Stimulated activated CD8-positive, alpha-beta memory T cell treated with anti-CD3 and anti-CD28 coated beads, Interleukin-12 subunit alpha, Interleukin-12 subunit beta, amount 100 ng/mL, for 4 hours (primary cell): Measurements from ENCODE around the gene HIPK4.
"Not testable (repeated sequence)": the region's sequence is repeated elsewhere in the genome, so short reads cannot be mapped to it uniquely, and the experiment has no call there.

Experiments used
- DNase-seq: peaks from one replicate; pipeline ENCODE4 v3.0.0-alpha.2; 2020; ENCODE audit warnings: low read depth

HIPK4 gene

GRCh38 chr19:40417643-40417981 is 27.6 kb upstream of the HIPK4 start:
- no peak for DNase-seq

DNA sequence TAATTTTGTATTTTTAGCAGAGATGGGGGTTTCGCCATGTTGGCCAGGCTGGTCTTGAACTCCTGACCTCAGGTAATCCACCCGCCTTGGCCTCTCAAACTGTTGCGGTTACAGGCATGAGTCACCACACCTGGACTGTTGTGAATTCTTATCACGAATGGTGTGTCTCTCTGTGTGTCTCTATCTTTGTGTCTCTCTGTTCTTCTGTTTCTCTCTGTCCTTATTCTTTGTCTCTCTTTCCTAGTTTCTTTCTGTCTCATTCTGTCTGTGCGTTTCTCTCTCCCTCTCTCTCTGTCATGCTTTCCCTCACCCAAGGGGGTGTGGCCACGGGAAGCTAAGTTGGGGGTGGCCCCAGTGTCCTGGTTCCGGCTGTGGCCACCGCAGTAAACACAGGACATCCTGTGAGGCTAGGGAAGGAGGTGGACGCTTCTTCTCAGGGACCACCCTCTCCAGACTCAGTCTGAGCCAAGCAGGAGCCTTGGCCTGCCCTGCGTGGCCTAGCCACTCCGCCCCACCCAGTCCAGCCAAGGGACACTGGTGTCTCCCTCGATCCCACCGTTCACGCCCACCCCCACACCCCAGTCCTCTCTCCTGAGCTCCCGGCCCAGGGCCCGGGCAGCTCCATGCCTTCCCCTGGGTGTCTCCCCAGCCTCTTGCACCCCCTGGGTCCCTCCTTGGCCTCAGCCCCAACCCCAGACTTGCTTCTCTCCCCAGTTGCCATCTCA is 27.1 kb upstream of the HIPK4 start:
- no peak for DNase-seq

DNA sequence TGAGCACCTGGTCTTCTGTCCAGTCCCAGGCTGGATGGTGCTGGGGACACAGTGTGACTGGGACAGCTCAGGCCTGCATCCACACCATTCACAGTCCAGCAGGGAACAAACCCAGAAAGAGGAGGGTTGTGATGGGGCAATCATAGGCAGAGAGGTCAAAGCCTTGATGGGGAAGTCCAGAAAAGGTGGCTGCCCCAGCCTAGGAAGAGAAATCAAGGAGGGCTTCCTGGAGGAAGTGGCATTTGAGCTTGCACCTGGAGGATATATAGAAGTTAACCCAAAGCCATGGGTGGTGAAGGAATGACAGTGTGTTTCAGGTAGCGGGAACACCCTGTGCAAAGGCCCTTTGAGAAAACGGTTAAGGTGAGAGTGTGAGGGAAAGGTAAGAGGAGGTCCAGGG is 25.8 kb upstream of the HIPK4 start:
- DNase-seq, result no peak

- DNase-seq, result no peak
Observed at GRCh38 chr19:40414542-40415535, 24.9 kb upstream of the HIPK4 start.

DNA sequence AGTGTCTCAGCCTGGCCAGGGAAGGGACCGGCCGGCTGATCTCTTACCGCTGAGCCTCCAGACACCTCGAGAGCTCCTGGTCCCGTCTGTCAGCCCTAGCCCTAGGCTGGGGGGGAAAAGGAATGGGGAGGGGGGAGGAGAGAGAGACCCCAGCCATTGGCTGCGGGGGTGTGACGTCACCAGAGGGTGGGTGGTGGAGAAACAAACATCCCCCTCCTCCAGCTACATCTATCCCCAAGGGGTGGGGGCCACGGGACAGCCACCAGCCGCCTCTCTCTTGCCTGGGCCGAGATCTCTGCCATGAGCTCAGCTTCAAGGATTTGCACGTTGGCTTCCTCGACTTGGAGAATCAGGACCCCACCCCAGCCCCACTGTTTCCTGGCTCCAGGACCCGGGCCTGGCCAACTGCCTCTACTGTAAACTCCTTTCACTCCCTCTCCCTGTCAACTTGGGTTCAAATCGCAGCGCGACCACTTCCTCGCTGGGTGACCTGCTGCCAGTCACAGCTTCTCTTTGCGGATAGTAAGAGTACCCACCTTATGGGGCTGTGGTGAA is 23.4 kb upstream of the HIPK4 start, which contains the start of gene PRX:
PRX (minus strand) TSS at position 88 of the 555 bp plus-strand sequence. CDS start 5,446 bp downstream, outside the sequence.
- no peak for DNase-seq

DNA sequence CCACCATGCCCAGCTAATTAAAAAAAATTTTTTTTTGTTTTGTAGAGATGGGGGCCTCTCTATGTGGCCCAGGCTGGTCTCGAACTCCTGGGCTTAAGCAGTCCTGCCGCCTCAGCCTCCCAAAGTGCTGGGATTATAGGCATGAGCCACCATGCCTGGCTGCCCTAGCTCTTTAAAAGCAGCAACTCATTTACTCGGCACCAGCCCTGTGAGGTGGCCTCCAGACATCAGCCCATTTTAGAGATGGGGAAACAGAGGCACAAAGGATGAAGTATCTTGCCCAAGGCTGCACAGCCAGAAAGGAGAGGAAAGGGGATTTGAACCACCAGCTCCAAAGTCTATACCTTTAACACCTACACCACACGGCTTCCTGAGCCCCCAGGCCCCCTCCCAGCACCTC is 22.9 kb upstream of the HIPK4 start:
- no peak for DNase-seq

- no peak for DNase-seq
Observed at GRCh38 chr19:40411958-40412499, 22.0 kb upstream of the HIPK4 start.

GRCh38 chr19:40411125-40411842 is 21.3 kb upstream of the HIPK4 start:
- DNase-seq, result no peak

- no peak for DNase-seq
Observed at GRCh38 chr19:40410030-40410389, 20.0 kb upstream of the HIPK4 start.

DNA sequence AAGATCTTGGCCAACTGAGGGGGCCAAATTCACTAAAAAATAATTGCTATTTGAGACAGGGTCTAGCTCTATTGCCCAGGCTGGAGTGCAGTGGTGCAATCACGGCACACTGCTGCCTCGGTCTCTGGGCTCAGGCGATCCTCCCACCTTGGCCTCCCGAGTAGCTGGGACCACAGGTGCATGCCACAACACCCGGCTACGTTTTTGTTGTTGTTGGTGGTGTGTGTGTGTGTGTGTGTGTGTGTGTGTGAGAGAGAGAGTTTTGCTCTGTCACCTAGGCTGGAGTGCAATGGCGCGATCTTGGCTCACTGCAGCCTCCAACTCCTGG is 18.6 kb upstream of the HIPK4 start:
- not testable (repeated sequence) for DNase-seq

DNA sequence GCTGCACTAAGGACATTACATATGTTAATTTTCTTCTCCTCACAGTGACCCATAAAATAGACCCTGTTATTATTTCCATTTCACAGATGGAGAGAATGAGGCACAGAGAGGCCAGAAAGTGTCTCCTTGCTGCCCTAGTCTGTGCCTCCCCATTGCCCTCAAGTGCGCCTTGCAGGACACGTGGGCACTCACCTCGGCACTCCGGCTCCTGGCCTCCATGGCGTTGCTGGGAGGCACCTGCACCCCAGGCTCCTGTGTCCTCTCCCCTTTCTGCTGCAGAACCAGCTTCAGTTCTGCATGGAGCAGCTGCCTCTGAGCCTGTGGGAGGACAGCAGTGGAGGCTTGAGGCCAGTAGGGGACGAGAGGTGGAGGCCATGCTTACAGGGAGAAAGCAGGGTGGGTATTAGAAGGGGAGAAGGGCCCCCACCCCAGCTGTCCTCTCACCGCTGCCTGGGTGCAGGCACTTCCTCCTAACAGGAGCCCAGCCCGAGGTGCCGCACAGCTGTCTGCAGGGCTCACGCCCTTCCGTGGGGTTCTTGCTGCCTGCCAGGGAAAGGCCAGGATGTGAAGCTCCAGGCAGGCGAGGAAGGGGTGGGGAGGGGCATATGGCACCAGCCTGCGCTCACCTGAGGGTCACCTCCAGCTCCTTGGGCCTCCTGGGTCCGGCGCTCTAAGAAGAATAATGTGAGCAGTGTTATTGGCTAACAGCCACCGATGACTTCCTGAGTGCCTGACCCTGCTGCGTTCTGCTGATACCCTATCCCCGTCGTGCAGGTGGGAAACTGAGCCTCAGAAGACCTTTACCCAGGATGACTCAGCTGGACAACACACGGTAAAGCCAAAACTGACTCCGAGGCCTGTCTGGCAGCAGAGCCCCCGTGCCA is 18.0 kb upstream of the HIPK4 start:
- DNase-seq, result no peak

DNA sequence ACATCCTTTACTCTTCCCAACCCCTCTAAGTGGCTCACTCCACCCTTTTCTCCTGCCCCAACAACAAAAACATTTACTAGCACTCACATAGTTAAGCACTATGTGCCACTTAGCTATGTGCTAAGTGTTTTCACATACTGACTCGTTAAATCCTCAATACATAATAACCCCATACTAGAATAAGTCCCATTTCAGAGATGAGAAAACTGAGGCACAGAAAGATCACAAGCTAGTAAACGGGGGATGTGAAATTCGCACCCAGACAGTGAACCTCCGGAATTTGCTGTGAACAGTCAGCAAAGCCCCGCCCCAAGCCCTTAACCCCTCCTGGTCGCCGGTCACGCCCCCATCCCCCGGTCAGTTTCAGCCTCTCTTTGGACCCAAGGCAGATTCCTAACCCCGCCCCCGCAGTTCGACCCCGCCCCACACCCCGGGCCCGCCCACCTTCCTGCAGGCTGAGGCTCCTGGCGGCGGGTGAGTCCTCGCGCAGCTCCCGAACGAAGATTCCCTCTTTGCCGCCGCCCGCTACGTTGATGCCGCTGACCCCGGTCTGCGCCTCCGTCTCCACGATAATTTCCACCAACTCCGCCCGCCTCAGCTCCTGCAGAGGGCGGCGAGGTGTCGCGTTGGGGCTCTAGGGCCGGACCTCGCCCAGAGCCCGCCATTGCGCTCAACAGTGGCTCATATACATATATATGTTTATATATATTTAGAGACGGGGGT is 13.4 kb upstream of the HIPK4 start:
- DNase-seq, result peak; percentile 64

GRCh38 chr19:40400559-40400958 is 10.6 kb upstream of the HIPK4 start:
- no peak for DNase-seq

- peak; percentile 13 for DNase-seq
Observed at GRCh38 chr19:40398417-40399131, 8.6 kb upstream of the HIPK4 start.

GRCh38 chr19:40397568-40397906 is 7.6 kb upstream of the HIPK4 start:
- no peak for DNase-seq

GRCh38 chr19:40396886-40397567 is 7.0 kb upstream of the HIPK4 start:
- DNase-seq, result no peak

DNA sequence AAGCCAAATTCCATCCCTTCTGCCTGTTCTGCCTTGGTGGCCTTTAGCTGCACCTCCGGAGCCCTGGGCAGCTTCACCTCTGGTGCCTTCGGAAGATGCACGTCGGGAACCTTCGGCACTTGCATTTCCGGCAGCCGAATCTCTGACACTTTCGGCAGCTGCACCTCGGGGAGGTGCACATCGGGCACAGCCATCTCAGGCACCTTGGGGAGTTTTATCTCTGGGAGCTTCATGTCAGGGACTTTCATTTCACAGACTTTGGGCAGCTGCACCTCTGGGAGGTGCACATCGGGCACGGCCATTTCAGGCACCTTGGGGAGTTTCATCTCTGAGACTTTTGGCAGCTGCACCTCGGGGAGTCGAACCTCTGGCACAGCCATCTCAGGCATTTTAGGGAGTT is 6.0 kb upstream of the HIPK4 start:
- DNase-seq, result no peak

DNA sequence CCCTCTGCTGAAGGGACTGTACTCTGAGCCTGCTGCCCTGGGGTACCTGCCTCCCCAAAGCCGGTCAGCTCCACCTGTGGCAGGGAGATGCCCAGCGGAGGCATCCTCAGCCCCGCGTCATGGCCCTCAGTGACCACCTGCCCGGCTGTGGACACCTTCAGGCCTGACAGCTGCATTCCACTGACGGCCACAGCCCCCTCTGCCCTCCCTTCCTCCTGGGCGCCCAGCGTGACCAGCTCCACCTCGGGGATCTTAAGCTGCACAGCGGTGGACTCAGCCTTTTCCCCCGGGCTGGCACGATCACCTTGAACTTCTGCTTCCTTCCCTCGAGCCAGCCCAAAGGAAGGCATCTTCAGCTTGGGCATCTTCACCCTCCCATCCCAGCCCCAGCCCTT is 4.8 kb upstream of the HIPK4 start:
- no peak for DNase-seq
